ENCODE measurements around the gene PANX1.

DNA sequence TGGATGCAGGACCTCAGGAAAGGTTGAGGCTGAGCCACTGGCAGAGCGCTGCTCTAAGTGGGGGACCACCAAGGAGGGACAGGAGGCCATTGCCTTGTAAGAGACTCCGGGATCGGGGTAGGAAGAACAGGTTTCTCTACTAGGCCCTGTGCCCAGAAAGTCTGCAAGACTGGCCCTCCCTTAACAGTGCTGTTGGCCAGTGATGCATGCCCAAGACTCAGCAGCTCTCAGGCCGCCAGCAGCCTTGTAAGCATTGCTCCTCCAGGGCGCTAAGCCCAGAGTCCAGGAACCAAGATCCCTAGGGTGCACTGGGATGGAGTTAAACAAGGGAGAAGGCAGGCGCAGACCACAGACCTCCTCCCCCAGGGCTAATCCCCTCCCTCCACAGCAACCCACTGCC is 39.3 kb upstream of the PANX1 start:
- TF ChIP-seq, protein P1, sequence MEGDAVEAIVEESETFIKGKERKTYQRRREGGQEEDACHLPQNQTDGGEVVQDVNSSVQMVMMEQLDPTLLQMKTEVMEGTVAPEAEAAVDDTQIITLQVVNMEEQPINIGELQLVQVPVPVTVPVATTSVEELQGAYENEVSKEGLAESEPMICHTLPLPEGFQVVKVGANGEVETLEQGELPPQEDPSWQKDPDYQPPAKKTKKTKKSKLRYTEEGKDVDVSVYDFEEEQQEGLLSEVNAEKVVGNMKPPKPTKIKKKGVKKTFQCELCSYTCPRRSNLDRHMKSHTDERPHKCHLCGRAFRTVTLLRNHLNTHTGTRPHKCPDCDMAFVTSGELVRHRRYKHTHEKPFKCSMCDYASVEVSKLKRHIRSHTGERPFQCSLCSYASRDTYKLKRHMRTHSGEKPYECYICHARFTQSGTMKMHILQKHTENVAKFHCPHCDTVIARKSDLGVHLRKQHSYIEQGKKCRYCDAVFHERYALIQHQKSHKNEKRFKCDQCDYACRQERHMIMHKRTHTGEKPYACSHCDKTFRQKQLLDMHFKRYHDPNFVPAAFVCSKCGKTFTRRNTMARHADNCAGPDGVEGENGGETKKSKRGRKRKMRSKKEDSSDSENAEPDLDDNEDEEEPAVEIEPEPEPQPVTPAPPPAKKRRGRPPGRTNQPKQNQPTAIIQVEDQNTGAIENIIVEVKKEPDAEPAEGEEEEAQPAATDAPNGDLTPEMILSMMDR (conservative IDR thresholded peaks at IDR 0.05; ENCODE audit: low read depth, low read length): no peak
- TF ChIP-seq EZH2 (IDR thresholded peaks at IDR 0.05; ENCODE audit: low read length, unreplicated experiment) (no peak), EZH2phosphoT487 (IDR thresholded peaks at IDR 0.05; ENCODE audit: borderline replicate concordance, low read length) (no peak)
